Adrenal gland (tissue), 12 donors: ENCODE data around the gene SAMD11. TPM values are rescaled to one million over a fixed set of nuclear protein-coding genes. Genes with fewer than 3 reads are reported as not detected.

Experiments
- DNase-seq, 7 donors: peaks; one replicate each; pipeline ENCODE4 v3.0.0-alpha.2; 2019 to 2020
- H3K27ac ChIP-seq, 5 donors: fragments of 200-600 bp; sonication (generic) in 4 of 5; 1 replicate in 3 of 5; 2 replicates in 2 of 5; pipeline versions ENCODE4 v1.5.1 to v1.8.0; 2016 to 2020; ENCODE audit warnings: mild to moderate bottlenecking in 1 of 5
- H3K27me3 ChIP-seq: fragments of 200-600 bp; 2 replicates; pipeline ENCODE4 v1.8.0; 2021
- H3K36me3 ChIP-seq, 2 donors: fragments of 200-600 bp; replicated peaks in 1 of 2; 1 replicate in 1 of 2; 2 replicates in 1 of 2; pipeline versions ENCODE4 v1.5.1 to v1.8.0; 2018 to 2022
- H3K4me1 ChIP-seq, 2 donors: fragments of 200-600 bp; replicated peaks in 1 of 2; 1 replicate in 1 of 2; 2 replicates in 1 of 2; pipeline versions ENCODE4 v1.5.1 to v1.8.0; 2018 to 2021
- H3K4me3 ChIP-seq, 4 donors: fragments of 200-600 bp; sonication (generic) in 3 of 4; one replicate each; pipeline ENCODE4 v1.5.1; 2016 to 2018
- H3K9me3 ChIP-seq, 3 donors: fragments of 200-600 bp; sonication (generic) in 1 of 3; replicated peaks in 1 of 3; 1 replicate in 2 of 3; 2 replicates in 1 of 3; pipeline versions ENCODE4 v1.5.1 to v1.8.0; 2016 to 2021
- POLR2A ChIP-seq, 2 donors: fragments of 450-650 bp; IDR thresholded peaks; one replicate each; pipeline ENCODE4 v1.6.1; 2017; ENCODE audit warnings: antibody characterized with exemption in 2 of 2, mild to moderate bottlenecking in 2 of 2, moderate library complexity in 1 of 2
- WGBS, 4 donors: extraction: QIAGEN DNeasy Blood & Tissue Kit in 2 of 4; methylation state at CpG; one replicate each; pipeline versions ENCODE4 v1.1.5 to v1.1.7; 2013 to 2017; 5-methylcytosine and 5-hydroxymethylcytosine counted together
- intact Hi-C, 2 donors: fragments of 100-400 bp; cut with DNase I; formaldehyde crosslinking; loops; one replicate each; pipeline versions ENCODE4 v1.14.1 to v1.15.0; 2022 to 2023
- polyA plus RNA-seq, 3 donors: library from polyadenylated mRNA; stranded (reverse); fragments of 200-250 nt in 2 of 3; fragments of 350-450 nt in 1 of 3; fragmentation: Illumina TruSeq in 1 of 3; extraction: RNeasy Lipid Tissue Mini Kit (QIAGEN cat#74804) in 1 of 3; gene quantifications; one replicate each; pipeline ENCODE4 v1.2.3, GENCODE V29; 2013 to 2014
- total RNA-seq, 9 donors: library from RNA; depleted of rRNA in 4 of 9; stranded (reverse); fragments of >200 nt in 4 of 9; fragments of 120-200 nt in 1 of 9; fragmentation: NEBNext Ultra II Directional in 1 of 9; extraction: Animal tissue kit (Norgen Biotek cat#: 25700) in 1 of 9; gene quantifications; one replicate each; pipeline versions ENCODE4 v1.1.0 to v1.2.4, GENCODE V29; 2013 to 2023
- TF ChIP-seq, protein P1 (sequence below), 6 experiments: fragments of 450-650 bp in 4 of 6; fragments of 200-600 bp in 2 of 6; sonication (generic) in 1 of 6; IDR thresholded peaks; 1 replicate in 5 of 6; 2 replicates in 1 of 6; pipeline versions ENCODE4 v1.5.1 to v1.8.0; 2016 to 2021; ENCODE audit warnings: antibody characterized with exemption in 6 of 6, mild to moderate bottlenecking in 2 of 6, moderate library complexity in 1 of 6
- donor health status: healthy with polysubstance abuse.
- donor health status: Bipolar disorder and iron deficiency.
- donor health status: DM: yes; HTN: yes; CAD: no.
- donor health status: DM: no; HTN: no; CAD: no.
- donor health status: DM: no; HTN: no; CAD: no.
- donor health status: DM: yes; HTN: yes; CAD: no.

Gene SAMD11
- total and polyA plus RNA-seq, 12 donors, result 1.8 to 96.6 (median 16.7) TPM

DNA sequence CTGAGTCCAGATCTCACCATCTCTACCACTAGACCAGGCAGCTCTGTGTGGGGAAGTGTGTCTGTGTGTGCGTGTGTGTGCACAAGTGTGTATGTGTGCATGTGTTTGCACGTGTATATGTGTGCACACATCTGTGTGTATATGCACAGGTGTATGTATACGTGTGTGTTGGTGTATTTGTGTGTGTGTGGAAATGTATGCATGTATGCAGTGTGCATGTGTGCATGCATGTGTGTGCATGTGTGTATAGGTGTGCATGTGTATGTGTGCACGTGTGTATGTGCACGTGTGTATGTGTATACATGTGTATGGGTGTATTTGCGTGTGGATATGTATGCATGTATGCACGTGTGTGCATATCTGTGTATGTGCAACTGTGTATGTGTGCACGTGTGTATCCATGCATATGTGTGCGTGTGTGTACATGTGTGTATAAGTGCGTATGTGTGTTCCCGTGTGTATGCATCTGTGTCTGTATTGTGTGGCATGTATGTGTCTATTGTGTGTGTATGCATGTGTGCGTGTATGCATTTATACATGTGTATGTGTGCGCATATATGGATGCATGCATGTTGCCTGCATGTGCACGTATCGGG lies 45.6 kb downstream of the SAMD11 start:
- intact Hi-C loops, result no loop called here
- 68 to 74% (median 72%) methylated on average over 15 of the region's 15 CpGs for WGBS, 4 donors
- no peak for DNase-seq

DNA sequence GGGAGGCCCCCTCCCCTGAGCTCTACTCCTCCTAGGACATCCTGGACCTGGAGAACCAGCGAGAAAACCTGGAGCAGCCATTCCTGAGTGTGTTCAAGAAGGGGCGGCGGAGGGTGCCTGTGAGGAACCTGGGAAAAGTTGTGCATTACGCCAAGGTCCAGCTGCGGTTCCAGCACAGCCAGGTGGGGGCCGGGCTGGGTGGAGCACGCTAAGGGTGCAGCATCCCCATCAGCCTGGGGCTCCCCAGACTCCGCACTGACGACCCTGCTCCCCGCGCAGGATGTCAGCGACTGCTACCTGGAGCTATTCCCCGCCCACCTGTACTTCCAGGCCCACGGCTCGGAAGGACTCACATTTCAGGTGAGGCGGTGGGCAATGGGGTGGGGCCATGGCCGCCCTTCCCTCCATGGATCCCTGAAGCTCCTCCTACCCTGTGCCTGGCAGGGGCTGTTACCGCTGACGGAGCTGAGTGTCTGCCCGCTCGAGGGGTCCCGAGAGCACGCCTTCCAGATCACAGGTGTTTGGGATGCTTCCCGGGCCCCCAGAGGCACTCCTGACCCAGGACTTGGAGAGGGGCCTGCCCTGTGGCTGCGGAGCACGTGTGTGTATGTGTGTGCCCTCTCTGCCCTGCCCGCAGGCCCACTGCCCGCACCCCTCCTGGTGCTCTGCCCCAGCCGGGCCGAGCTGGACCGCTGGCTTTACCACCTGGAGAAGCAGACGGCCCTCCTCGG lies 46.7 kb downstream of the SAMD11 start:
- TF ChIP-seq POLR2A (IDR thresholded peaks at IDR 0.05), result no peak
- TF ChIP-seq, protein P1, sequence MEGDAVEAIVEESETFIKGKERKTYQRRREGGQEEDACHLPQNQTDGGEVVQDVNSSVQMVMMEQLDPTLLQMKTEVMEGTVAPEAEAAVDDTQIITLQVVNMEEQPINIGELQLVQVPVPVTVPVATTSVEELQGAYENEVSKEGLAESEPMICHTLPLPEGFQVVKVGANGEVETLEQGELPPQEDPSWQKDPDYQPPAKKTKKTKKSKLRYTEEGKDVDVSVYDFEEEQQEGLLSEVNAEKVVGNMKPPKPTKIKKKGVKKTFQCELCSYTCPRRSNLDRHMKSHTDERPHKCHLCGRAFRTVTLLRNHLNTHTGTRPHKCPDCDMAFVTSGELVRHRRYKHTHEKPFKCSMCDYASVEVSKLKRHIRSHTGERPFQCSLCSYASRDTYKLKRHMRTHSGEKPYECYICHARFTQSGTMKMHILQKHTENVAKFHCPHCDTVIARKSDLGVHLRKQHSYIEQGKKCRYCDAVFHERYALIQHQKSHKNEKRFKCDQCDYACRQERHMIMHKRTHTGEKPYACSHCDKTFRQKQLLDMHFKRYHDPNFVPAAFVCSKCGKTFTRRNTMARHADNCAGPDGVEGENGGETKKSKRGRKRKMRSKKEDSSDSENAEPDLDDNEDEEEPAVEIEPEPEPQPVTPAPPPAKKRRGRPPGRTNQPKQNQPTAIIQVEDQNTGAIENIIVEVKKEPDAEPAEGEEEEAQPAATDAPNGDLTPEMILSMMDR (IDR thresholded peaks at IDR 0.05), result no peak
- WGBS, 4 donors, result 0 to 19% (median 14%) methylated on average over 4 to 33 of the region's 33 CpGs
- Histone ChIP-seq H3K27me3 (peaks cover 53% of the 10 kb centered on the region), H3K27ac (no peak overlapping the region), H3K4me1 (peaks cover 14 to 15% of the 10 kb centered on the region in 2 donors), H3K4me3 (no peak overlapping the region), H3K36me3 (no peaks in the 10 kb centered on the region), H3K9me3 (no peaks in the 10 kb centered on the region)
- no peak for DNase-seq
- intact Hi-C loops, result loop anchor here in 1 of 2 donors (10.0 kb wide), 1 partner anchor 66 kb away; no protein-coding TSS in a partner anchor

More for the DNA sequence above, 45.6 kb downstream of the SAMD11 start:
- Histone ChIP-seq H3K36me3 (no peaks in the 10 kb centered on the region), H3K27ac (no peak overlapping the region), H3K4me3 (no peak overlapping the region), H3K27me3 (peaks cover 43% of the 10 kb centered on the region), H3K9me3 (no peaks in the 10 kb centered on the region), H3K4me1 (peaks cover 14 to 15% of the 10 kb centered on the region in 2 donors)
- no peak for TF ChIP-seq POLR2A (IDR thresholded peaks at IDR 0.05)
- TF ChIP-seq, protein P1 (IDR thresholded peaks at IDR 0.05), result no peak

DNA sequence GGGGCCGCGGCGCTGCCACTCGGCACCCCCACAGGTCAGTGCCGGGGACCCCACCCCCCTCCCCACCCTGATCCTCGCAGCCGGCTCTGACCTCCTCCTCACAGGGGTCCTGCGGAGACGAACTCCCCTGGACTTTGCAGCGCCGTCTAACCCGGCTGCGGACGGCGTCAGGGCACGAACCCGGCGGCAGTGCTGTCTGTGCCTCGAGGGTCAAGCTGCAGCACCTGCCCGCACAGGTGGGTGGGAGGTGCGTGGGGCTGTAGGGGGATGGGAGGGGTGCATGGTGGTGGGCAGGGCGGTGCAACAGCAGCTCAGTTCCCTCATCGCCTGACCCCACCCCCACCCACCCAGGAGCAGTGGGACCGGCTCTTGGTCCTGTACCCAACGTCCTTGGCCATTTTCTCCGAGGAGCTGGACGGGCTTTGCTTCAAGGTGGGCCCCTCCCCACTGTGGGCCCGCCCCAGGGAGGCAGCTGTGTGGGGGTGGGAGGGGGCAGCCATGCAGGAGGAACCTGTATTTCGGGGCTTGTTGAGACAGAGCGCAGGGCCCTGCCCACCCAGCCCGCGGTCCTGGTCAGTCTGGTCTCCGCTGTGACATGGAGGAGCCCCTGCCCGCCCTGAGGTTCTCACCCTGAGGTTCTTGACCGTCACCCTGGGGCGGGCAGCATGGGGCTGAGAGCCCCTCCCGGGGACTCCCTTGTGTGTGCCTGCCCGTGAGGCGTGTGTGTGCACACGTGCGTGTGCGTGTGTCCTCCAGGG lies 47.4 kb downstream of the SAMD11 start:
- intact Hi-C loops, result loop anchor here in 1 of 2 donors (10.0 kb wide), 1 partner anchor 66 kb away; no protein-coding TSS in a partner anchor
- peaks cover 10% of the 10 kb centered on the region in 2 donors for H3K4me1 ChIP-seq
- no peak overlapping the region for H3K4me3 ChIP-seq
- no peaks in the 10 kb centered on the region for H3K36me3 ChIP-seq
- H3K27me3 ChIP-seq, result peaks cover 59% of the 10 kb centered on the region
- TF ChIP-seq POLR2A (IDR thresholded peaks at IDR 0.05), result no peak
- TF ChIP-seq, protein P1 (IDR thresholded peaks at IDR 0.05), result no peak
- no peak overlapping the region for H3K27ac ChIP-seq
- no peak for DNase-seq
- H3K9me3 ChIP-seq, result no peaks in the 10 kb centered on the region
- WGBS, 4 donors, result 31 to 44% (median 38%) methylated on average over 14 to 42 of the region's 42 CpGs
